ENCODE results near the gene TUBB.

DNA sequence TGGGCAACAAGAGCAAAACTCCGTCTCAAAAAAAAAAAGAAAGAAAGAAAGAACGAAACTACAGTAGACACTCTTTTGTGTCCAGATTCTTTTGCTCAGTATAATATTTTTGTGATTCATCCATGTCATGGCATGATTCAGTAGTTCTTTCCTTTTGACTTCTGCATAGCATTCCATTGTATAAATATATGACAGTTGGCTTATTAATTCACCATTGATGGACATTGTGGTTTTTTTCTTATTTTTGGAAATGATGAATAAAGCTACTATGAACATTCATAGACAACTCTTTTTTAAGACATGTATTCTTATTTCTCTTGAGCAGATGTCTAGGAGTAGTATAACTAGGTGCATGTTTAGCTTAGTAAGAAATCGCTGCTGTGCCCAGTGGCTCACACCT is 34.5 kb downstream of the TUBB start:
- TF ChIP-seq, protein P1, sequence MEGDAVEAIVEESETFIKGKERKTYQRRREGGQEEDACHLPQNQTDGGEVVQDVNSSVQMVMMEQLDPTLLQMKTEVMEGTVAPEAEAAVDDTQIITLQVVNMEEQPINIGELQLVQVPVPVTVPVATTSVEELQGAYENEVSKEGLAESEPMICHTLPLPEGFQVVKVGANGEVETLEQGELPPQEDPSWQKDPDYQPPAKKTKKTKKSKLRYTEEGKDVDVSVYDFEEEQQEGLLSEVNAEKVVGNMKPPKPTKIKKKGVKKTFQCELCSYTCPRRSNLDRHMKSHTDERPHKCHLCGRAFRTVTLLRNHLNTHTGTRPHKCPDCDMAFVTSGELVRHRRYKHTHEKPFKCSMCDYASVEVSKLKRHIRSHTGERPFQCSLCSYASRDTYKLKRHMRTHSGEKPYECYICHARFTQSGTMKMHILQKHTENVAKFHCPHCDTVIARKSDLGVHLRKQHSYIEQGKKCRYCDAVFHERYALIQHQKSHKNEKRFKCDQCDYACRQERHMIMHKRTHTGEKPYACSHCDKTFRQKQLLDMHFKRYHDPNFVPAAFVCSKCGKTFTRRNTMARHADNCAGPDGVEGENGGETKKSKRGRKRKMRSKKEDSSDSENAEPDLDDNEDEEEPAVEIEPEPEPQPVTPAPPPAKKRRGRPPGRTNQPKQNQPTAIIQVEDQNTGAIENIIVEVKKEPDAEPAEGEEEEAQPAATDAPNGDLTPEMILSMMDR (IDR thresholded peaks at IDR 0.05; ENCODE audit: low read length), result no peak
- TF ChIP-seq EZH2 (optimal IDR thresholded peaks at IDR 0.05; ENCODE audit: low read depth, low read length), result no peak
